ENCODE measurements around the gene KIRREL3. TPM values are rescaled to one million over a fixed set of nuclear protein-coding genes. Genes with fewer than 3 reads are reported as not detected.

KIRREL3 gene
- total RNA-seq, 1 donor from 2014 or later: not detected

DNA sequence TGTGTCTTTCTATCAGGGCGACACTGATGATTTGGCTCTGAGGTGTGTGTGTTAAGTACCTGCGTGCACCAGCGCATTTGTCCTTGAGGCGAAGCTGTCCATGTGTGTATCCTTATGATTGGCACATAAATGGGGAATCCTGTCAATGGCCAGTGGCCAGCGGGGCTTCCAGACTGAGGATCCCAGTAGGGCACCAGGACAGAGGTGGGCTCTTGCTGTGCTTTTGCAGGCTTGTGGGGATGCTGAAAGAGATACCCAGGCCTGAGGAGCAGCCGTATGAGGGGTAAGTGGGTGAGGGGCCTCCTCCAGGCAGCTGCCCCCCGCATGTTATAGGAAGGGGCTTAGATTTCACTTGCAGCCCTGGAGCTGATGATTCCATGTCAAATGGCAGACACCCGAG lies 488.3 kb downstream of the KIRREL3 start:
- Histone ChIP-seq H3K27ac (no peak overlapping the region), H3K4me3 (no peak overlapping the region), H3K9me3 (no peaks in the 10 kb centered on the region), H3K27me3 (no peaks in the 10 kb centered on the region), H3K4me1 (no peaks in the 10 kb centered on the region), H3K36me3 (no peaks in the 10 kb centered on the region)
- TF ChIP-seq, protein P1, sequence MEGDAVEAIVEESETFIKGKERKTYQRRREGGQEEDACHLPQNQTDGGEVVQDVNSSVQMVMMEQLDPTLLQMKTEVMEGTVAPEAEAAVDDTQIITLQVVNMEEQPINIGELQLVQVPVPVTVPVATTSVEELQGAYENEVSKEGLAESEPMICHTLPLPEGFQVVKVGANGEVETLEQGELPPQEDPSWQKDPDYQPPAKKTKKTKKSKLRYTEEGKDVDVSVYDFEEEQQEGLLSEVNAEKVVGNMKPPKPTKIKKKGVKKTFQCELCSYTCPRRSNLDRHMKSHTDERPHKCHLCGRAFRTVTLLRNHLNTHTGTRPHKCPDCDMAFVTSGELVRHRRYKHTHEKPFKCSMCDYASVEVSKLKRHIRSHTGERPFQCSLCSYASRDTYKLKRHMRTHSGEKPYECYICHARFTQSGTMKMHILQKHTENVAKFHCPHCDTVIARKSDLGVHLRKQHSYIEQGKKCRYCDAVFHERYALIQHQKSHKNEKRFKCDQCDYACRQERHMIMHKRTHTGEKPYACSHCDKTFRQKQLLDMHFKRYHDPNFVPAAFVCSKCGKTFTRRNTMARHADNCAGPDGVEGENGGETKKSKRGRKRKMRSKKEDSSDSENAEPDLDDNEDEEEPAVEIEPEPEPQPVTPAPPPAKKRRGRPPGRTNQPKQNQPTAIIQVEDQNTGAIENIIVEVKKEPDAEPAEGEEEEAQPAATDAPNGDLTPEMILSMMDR (IDR thresholded peaks at IDR 0.05): no peak
- DNase-seq: peak; percentile 28
- ATAC-seq: no peak
- intact Hi-C loops (cut with DNase I): no loop called here

DNA sequence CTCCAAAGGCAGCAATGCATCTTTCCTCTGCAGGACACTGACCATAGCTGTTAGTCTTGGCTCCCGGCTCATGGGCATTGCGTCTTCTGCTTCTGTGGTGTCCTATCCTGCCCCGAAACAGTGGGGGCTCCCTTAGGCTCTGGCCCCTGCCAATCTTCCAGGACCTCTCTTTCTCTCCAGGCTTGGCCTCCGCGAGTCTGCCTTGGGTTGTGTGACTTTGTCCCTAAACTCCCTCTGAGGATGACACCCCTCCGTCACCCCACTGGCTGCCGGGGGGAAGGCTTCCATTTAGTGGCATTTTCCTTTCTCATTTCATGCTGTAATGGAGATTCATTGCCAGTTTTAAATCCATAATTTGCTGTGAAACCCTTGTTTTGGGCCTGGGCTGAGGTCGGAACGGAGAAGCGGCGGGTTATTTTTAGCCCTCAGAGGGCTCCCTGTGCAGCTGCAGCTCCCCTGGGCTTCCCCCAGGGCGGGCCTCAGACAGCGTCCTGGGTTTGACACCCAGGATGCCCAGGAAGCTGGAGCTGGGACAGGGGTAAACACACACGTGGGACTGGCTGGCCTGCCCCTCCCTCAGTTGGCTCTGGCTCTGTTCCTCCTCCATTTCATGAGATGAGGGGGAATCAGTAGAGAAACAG lies 489.0 kb downstream of the KIRREL3 start:
- DNase-seq: peak; percentile 46
- intact Hi-C loops (cut with DNase I): no loop called here

GRCh38 chr11:126510621-126511370 lies 489.8 kb downstream of the KIRREL3 start:
- TF ChIP-seq, protein P1 (IDR thresholded peaks at IDR 0.05): no peak
- no peaks in the 10 kb centered on the region for H3K4me1 ChIP-seq
- ATAC-seq (no peak), DNase-seq (peak; percentile 26)
- no peak overlapping the region for H3K4me3 ChIP-seq
- no peak overlapping the region for H3K27ac ChIP-seq
- no peaks in the 10 kb centered on the region for H3K36me3 ChIP-seq
- intact Hi-C loops (cut with DNase I): no loop called here
- H3K9me3 ChIP-seq: no peaks in the 10 kb centered on the region
- H3K27me3 ChIP-seq: no peaks in the 10 kb centered on the region

More for the DNA sequence above, 489.0 kb downstream of the KIRREL3 start:
- Histone ChIP-seq H3K27ac (no peak overlapping the region), H3K9me3 (no peaks in the 10 kb centered on the region), H3K27me3 (no peaks in the 10 kb centered on the region), H3K36me3 (no peaks in the 10 kb centered on the region), H3K4me3 (no peak overlapping the region), H3K4me1 (no peaks in the 10 kb centered on the region)
- TF ChIP-seq, protein P1 (IDR thresholded peaks at IDR 0.05): no peak
- no peak for ATAC-seq

DNA sequence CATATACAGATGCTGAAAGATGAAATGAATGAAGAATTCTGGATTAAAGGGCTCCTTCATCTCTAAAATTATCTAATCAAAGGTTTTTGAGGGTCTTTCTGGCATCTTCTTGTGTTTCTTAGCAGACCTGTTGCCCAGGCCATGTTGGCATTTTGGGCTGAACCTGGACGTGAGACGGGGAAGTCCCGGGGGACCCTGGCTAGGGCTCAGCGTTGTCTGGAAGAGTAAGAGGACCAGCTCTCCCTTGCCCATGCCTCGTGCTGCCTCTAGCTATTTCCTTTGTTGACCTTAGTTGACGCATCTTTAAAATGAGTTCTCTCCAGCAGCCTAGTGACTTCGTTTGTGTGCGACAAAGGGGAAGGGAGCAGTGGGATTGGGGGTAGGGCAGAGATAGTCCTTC lies 492.9 kb downstream of the KIRREL3 start:
- H3K9me3 ChIP-seq: no peaks in the 10 kb centered on the region
- DNase-seq: peak; percentile 15

DNA sequence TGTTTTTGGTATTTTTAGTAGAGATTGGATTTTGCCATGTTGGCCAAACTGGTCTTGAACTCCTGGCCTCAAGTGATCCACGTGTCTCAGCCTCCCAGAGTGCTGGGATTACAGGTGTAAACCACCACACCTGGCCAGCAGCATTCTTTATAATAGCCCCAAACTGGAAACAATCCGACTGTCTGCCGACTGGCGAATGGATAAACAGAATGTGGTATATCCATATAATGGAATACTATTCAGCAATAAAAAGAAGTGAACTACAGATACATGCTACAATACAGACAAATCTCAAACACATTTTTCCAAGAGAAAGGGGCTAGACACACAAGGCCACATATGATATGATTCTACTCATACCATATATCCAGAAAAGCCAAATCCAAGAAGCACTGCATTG lies 493.8 kb downstream of the KIRREL3 start:
- no peaks in the 10 kb centered on the region for H3K4me1 ChIP-seq
- no peaks in the 10 kb centered on the region for H3K36me3 ChIP-seq
- TF ChIP-seq, protein P1 (IDR thresholded peaks at IDR 0.05): no peak
- H3K27me3 ChIP-seq: no peaks in the 10 kb centered on the region
- intact Hi-C loops (cut with DNase I): no loop called here
- H3K9me3 ChIP-seq: no peaks in the 10 kb centered on the region
- no peak overlapping the region for H3K27ac ChIP-seq
- DNase-seq: peak; percentile 7
- no peak overlapping the region for H3K4me3 ChIP-seq
- no peak for ATAC-seq

More for the DNA sequence above, 492.9 kb downstream of the KIRREL3 start:
- no peak overlapping the region for H3K4me3 ChIP-seq
- intact Hi-C loops (cut with DNase I): no loop called here
- H3K27ac ChIP-seq: no peak overlapping the region
- no peaks in the 10 kb centered on the region for H3K36me3 ChIP-seq
- ATAC-seq: no peak
- no peaks in the 10 kb centered on the region for H3K27me3 ChIP-seq
- no peaks in the 10 kb centered on the region for H3K4me1 ChIP-seq
- TF ChIP-seq, protein P1 (IDR thresholded peaks at IDR 0.05): no peak
